K562 (cell line): Measurements from ENCODE around the gene AP3S1. TPM values are rescaled to one million over a fixed set of nuclear protein-coding genes. Genes with fewer than 3 reads are reported as not detected.

ENCODE experiments used
- ATAC-seq: fragments of 200-7000 bp; cut with Tn5 transposase; 3 replicates; pipeline ENCODE4 v1.9.1; 2020; ENCODE audit warnings: moderate library complexity
- BruUV-seq: library from RNA; stranded (reverse); fragments of 400-500 nt; replicated peaks from 2 replicates; lab custom pipeline; 2021; lab: Mats Ljungman, UMichigan
- CTCF ChIA-PET: fragments of 300-600 bp; formaldehyde crosslinking; extraction: SDS; loops from one replicate; lab custom pipeline; 2021; ENCODE audit warnings: low intra/inter-chr PET ratio; lab: Yijun Ruan, JAX
- POLR2A ChIA-PET: fragments of 300-600, 350-650 bp; sonication (Branson Sonifier 250); formaldehyde crosslinking; extraction: SDS; loops from one replicate; lab custom pipeline; 2021; ENCODE audit warnings: antibody characterized with exemption, inconsistent platforms; lab: Yijun Ruan, JAX
- DNase-seq, 4 experiments: peaks; one replicate each; pipeline versions ENCODE4 v3.0.0 to v3.0.0-alpha.2; 2011 to 2018; ENCODE audit warnings: low spot score in 3 of 4, mixed read lengths in 3 of 4; ENCODE audit errors: extremely low read depth in 1 of 4
- FAIRE-seq: peaks from 2 replicates; lab custom pipeline; 2011; peaks lifted over from hg19 to GRCh38; lab: Jason Lieb, UNC
- H2AFZ ChIP-seq: 2 replicates; pipeline ENCODE4 v1.6.0; 2011; ENCODE audit warnings: low read depth, low read length, control low read depth, inconsistent platforms
- H3K27ac ChIP-seq: fragments of 200-600 bp; 3 replicates; pipeline ENCODE4 v1.8.0; 2011; ENCODE audit warnings: low read depth, mild to moderate bottlenecking, control low read depth, inconsistent platforms, low read length, moderate library complexity, mixed read lengths; ENCODE audit errors: extremely low read depth
- H3K27me3 ChIP-seq, 2 experiments: fragments of 300-600 bp in 1 of 2; 2 replicates in 1 of 2; 3 replicates in 1 of 2; pipeline versions ENCODE4 v1.6.0 to v1.8.0; 2011; ENCODE audit warnings: inconsistent platforms in 2 of 2, low read length in 2 of 2, mild to moderate bottlenecking in 1 of 2, mixed read lengths in 1 of 2, moderate library complexity in 1 of 2; ENCODE audit not compliant: control insufficient read depth in 2 of 2, insufficient read depth in 2 of 2
- H3K36me3 ChIP-seq: fragments of 300-600 bp; 3 replicates; pipeline ENCODE4 v1.8.0; 2011; ENCODE audit warnings: mild to moderate bottlenecking, low read length, inconsistent platforms; ENCODE audit not compliant: control insufficient read depth, insufficient read depth
- H3K4me1 ChIP-seq, 2 experiments: fragments of 200-600 bp in 1 of 2; replicated peaks in 1 of 2; 2 replicates in 1 of 2; 3 replicates in 1 of 2; pipeline versions ENCODE4 v1.5.1 to v1.8.0; 2011; ENCODE audit warnings: inconsistent platforms in 2 of 2, low read length in 2 of 2, mild to moderate bottlenecking in 1 of 2, mixed read lengths in 1 of 2, moderate library complexity in 1 of 2; ENCODE audit not compliant: control insufficient read depth in 2 of 2, insufficient read depth in 2 of 2
- H3K4me2 ChIP-seq: 2 replicates; pipeline ENCODE4 v1.6.1; 2011; ENCODE audit warnings: low read length, control low read depth, inconsistent platforms, mixed read lengths; ENCODE audit not compliant: insufficient read depth
- H3K4me3 ChIP-seq: fragments of 200-600 bp; sonication (generic), shearing (Covaris generic); 2 replicates; pipeline ENCODE4 v1.5.1; 2016; ENCODE audit warnings: control low read depth, inconsistent platforms
- H3K79me2 ChIP-seq: fragments of 200-600 bp; 3 replicates; pipeline ENCODE4 v1.8.0; 2011; ENCODE audit warnings: low read length, inconsistent platforms; ENCODE audit not compliant: control insufficient read depth, insufficient read depth
- H3K9ac ChIP-seq, 2 experiments: 2 replicates each; pipeline versions ENCODE4 v1.6.0 to v1.6.1; 2011; ENCODE audit warnings: low read depth in 2 of 2, low read length in 2 of 2, control low read depth in 1 of 2, inconsistent platforms in 1 of 2, mild to moderate bottlenecking in 1 of 2, mixed read lengths in 1 of 2; ENCODE audit not compliant: insufficient read depth in 1 of 2
- H3K9me1 ChIP-seq: one replicate; pipeline ENCODE4 v1.6.0; 2011; ENCODE audit warnings: inconsistent platforms, mild to moderate bottlenecking, low read length, moderate library complexity; ENCODE audit not compliant: control insufficient read depth, insufficient read depth
- H3K9me3 ChIP-seq: replicated peaks from 2 replicates; pipeline ENCODE4 v1.5.1; 2011; ENCODE audit warnings: low read depth, low read length, inconsistent platforms; ENCODE audit not compliant: control insufficient read depth, insufficient read depth
- H4K20me1 ChIP-seq: replicated peaks from 2 replicates; pipeline ENCODE4 v1.6.1; 2011; ENCODE audit warnings: low read length, inconsistent platforms, mixed read lengths; ENCODE audit not compliant: control insufficient read depth, insufficient read depth
- ADNP ChIP-seq: fragments of 200-800 bp; sonication (Bioruptor generic); IDR thresholded peaks from 2 replicates; pipeline ENCODE4 v1.6.1; 2016; ENCODE audit warnings: missing genetic modification characterization, missing compliant biosample characterization
- PRDM10 ChIP-seq: fragments of 450-650 bp; IDR thresholded peaks from 2 replicates; pipeline ENCODE4 v1.6.1; 2018; ENCODE audit not compliant: partially characterized antibody
- RBM34 ChIP-seq: fragments of 200-400 bp; formaldehyde crosslinking; IDR thresholded peaks from 2 replicates; pipeline ENCODE4 v1.6.1; 2018; ENCODE audit warnings: low read length, borderline replicate concordance; ENCODE audit not compliant: insufficient read depth
- SIN3A ChIP-seq, 2 experiments: fragments of 150-350 bp in 1 of 2; IDR thresholded peaks; 2 replicates each; pipeline ENCODE4 v1.6.1; 2011 to 2016; ENCODE audit warnings: borderline replicate concordance in 2 of 2, low read depth in 2 of 2, low read length in 2 of 2, mild to moderate bottlenecking in 2 of 2, moderate library complexity in 2 of 2; ENCODE audit not compliant: control insufficient read depth in 1 of 2
- TAF7 ChIP-seq: fragments of 450-650 bp; IDR thresholded peaks from 2 replicates; pipeline ENCODE4 v1.6.1; 2016; ENCODE audit warnings: missing genetic modification characterization, missing compliant biosample characterization
- TRIM28 ChIP-seq: fragments of 450-650 bp; IDR thresholded peaks from 2 replicates; pipeline ENCODE4 v1.6.1; 2017
- ZNF263 ChIP-seq: sonication (generic); formaldehyde crosslinking; IDR thresholded peaks from 2 replicates; pipeline ENCODE4 v1.8.0; 2022; ENCODE audit warnings: mild to moderate bottlenecking, missing genetic modification reagents, borderline replicate concordance
- WGBS: fragments of 100-300 bp; shearing (Covaris generic); methylation state at CpG from one replicate; pipeline ENCODE4 v1.1.6; 2016; ENCODE audit warnings: low coverage, mixed read lengths; ENCODE audit not compliant: insufficient coverage; ENCODE audit errors: missing lambda C conversion rate; 5-methylcytosine and 5-hydroxymethylcytosine counted together
- in situ Hi-C: fragments of 300-500 bp; cut with MboI; formaldehyde crosslinking; loops from 4 replicates; pipeline ENCODE4 v1.15.0; 2018; ENCODE audit warnings: inconsistent platforms, mixed read lengths
- intact Hi-C: fragments of 100-400 bp; cut with micrococcal nuclease; formaldehyde crosslinking; loops from 2 replicates; pipeline ENCODE4 v1.14.2; 2022
- polyA plus RNA-seq, 8 experiments: library from polyadenylated mRNA; depleted of rRNA in 4 of 8; stranded (reverse) in 5 of 8; unstranded in 3 of 8; fragments of >200 nt; fragmentation: Nextera tagmentation in 2 of 8; fragmentation: Illumina TruSeq in 1 of 8; extraction: Ambion mirVana in 2 of 8; extraction: Trizol in 1 of 8; gene quantifications; 2 replicates each; pipeline versions ENCODE4 v1.2.1 to v1.2.3, GENCODE V29; 2011 to 2014; ENCODE audit warnings: inconsistent platforms in 1 of 8, missing spikeins in 1 of 8
- total RNA-seq, 7 experiments: library from RNA; depleted of rRNA in 6 of 7; stranded (reverse); fragments of >200 nt in 6 of 7; fragmentation: Illumina TruSeq in 2 of 7; extraction: Trizol in 2 of 7; gene quantifications; 2 replicates each; pipeline versions ENCODE4 v1.2.1 to v1.2.3, GENCODE V29; 2011 to 2021; ENCODE audit warnings: low replicate concordance in 1 of 7

Gene AP3S1
- total and polyA plus RNA-seq, 9 of the 15 experiments (the other 6 are each of a cell fraction or from before 2014, with no cell fraction given) = 46.1 to 106 (median 67.3) TPM

GRCh38 chr5:115815693-115816225 lies 26.0 kb upstream of the AP3S1 start:
- Histone ChIP-seq H3K4me2 (no peak overlapping the region), H3K4me3 (no peak overlapping the region), H3K4me1 (no peaks in the 10 kb centered on the region; a peak in 1 of 5 replicates), H3K9me3 (peaks cover 4% of the 10 kb centered on the region; the same call in 1 of the 2 replicates), H3K9ac (no peak overlapping the region), H3K36me3 (no peaks in the 10 kb centered on the region), H3K79me2 (no peaks in the 10 kb centered on the region), H2AFZ (no peak overlapping the region), H3K27me3 (peaks cover 26 to 30% of the 10 kb centered on the region in 2 experiments; a peak in 4 of 5 replicates), H4K20me1 (no peaks in the 10 kb centered on the region), H3K27ac (no peak overlapping the region), H3K9me1 (no peaks in the 10 kb centered on the region)
- POLR2A ChIA-PET = no interaction called here
- BruUV-seq = no TSS peak
- in situ Hi-C loops = no loop called here
- no peak for DNase-seq
- ATAC-seq = no peak
- CTCF ChIA-PET = no interaction called here
- no peak for FAIRE-seq
- intact Hi-C loops = no loop called here
- WGBS = 40% methylated on average over 44 of the region's 48 CpGs
- TF ChIP-seq TAF7 (tag) (no peak), ZNF263 (CRISPR knock-in tag) (0 out of 2 replicates have a peak, but pooled peaks have one; percentile 20), ADNP (tag) (no peak)

- intact Hi-C loops = no loop called here
- FAIRE-seq = no peak
- H3K9ac ChIP-seq = no peak within 1 kb of the TSS
- peaks cover 26 to 30% of the 10 kb centered on the region in 2 experiments; a peak in 4 of 5 replicates for H3K27me3 ChIP-seq
- DNase-seq = no peak
- TF ChIP-seq PRDM10 (peak; percentile 24), RBM34 (no peak), TRIM28 (no peak), SIN3A (IDR thresholded peaks at IDR 0.05; ENCODE audit: borderline replicate concordance in 2 of 2, control insufficient read depth in 1 of 2, low read depth in 2 of 2, low read length in 2 of 2) (no peak)
- TF ChIP-seq, all 486 proteins: peak for 1
- H3K9me1 ChIP-seq = no peaks in the 10 kb centered on the region
- in situ Hi-C loops = no loop called here
- no peaks in the 10 kb centered on the region for H3K79me2 ChIP-seq
- ChIA-PET POLR2A (no interaction called here), CTCF (no interaction called here)
- no peaks in the 10 kb centered on the region; a peak in 1 of 5 replicates for H3K4me1 ChIP-seq
- H3K4me2 ChIP-seq = no peak within 1 kb of the TSS
- no peak within 1 kb of the TSS for H2AFZ ChIP-seq
- H3K27ac ChIP-seq = no peak within 1 kb of the TSS
- H3K36me3 ChIP-seq = no peaks in the 10 kb centered on the region
- H4K20me1 ChIP-seq = no peaks in the 10 kb centered on the region
- 43% methylated on average over 57 of the region's 69 CpGs for WGBS
- H3K4me3 ChIP-seq = no peak within 1 kb of the TSS
- BruUV-seq = no TSS peak
- ATAC-seq = no peak
- peaks cover 4% of the 10 kb centered on the region; the same call in 1 of the 2 replicates for H3K9me3 ChIP-seq
Observed at GRCh38 chr5:115816226-115817081, 25.3 kb upstream of the AP3S1 start, which contains the start of gene CDO1. Gene CDO1 (minus strand): TSS chr5:115816659. CDS start chr5:115816397, 262 bp downstream.
